ENCODE data around the gene CNST.
"Not testable (repeated sequence)": the region's sequence is repeated elsewhere in the genome, so short reads cannot be mapped to it uniquely, and the experiment has no call there.

The CNST gene

DNA sequence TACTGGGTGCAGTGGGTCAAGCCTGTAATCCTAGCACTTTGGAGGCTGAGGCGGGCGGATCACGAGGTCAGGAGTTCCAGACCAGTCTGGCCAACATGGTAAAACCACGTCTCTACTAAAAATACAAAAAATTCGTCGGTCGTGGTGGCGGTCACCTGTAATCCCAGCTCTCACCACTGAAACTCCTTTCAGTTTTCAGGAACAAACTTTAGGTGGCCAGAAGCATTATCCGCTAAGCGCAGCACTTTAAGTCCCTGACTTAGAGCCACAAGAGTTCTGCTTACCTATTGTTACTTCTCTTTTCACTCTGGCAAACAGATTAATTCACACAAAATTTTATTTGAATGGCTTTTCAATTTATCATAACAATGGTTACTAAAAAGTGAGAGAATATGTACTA is 5.4 kb upstream of the CNST start:
- not testable (repeated sequence) for DNase-seq

DNA sequence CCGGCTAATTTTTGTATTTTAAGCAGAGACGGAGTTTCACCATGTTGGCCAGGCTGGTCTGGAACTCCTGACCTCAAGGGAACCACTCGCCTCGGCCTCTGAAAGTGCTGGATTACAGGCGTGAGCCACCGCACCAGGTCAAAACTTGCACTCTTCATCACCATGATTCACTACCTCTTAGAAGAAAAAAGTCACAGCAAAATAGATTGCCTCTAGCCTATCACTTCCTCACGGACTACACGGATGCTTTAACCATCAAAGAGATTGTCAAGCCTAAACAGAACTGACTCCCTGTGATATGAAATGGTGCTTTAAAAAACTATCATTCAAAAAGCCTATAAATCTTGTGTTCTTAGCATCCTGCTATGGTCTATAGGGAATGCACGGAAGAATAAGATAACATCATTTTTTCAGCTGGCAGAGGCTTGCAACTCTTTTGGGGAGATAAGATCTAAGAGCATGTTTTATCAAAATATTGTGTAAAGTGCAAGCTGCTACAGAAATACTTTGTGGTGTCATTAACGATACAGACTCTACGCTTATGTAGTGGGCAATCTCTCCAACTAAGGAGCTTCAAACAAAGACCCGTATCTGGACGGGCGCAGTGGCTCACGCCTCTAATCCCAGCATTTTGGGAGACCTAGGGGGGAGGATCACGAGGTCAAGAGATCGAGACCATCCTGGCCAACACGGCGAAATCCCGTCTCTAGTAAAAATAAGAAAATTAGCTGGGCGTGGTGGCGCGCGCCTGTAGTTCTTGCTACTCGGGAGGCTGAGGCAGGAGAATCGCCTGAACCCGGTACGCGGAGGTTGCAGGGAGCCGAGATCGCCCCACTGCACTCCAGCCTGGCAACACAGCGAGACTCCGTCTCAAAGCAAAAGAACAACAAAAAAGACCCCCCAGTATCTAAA is 1.2 kb upstream of the CNST start:
- no peak for DNase-seq

DNA sequence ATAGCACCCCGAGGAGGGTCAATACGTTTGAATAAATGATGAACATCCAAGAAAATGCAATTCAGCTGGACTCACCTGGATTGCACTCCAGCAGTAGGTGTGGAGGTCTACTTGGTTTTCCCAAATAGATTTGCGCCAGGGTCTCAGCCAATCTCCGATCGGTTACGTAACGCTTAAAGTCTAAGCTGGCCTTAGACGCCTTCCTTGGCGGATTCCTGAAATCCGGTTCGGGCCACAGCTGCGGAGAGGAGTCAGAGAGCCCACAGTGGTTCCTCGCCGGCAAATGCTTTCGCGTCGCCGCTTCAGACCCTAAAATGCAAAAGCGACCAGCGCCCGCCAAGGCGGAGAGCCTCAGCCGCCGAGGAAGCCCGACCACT is 517 bp upstream of the CNST start:
- DNase-seq: no peak

DNA sequence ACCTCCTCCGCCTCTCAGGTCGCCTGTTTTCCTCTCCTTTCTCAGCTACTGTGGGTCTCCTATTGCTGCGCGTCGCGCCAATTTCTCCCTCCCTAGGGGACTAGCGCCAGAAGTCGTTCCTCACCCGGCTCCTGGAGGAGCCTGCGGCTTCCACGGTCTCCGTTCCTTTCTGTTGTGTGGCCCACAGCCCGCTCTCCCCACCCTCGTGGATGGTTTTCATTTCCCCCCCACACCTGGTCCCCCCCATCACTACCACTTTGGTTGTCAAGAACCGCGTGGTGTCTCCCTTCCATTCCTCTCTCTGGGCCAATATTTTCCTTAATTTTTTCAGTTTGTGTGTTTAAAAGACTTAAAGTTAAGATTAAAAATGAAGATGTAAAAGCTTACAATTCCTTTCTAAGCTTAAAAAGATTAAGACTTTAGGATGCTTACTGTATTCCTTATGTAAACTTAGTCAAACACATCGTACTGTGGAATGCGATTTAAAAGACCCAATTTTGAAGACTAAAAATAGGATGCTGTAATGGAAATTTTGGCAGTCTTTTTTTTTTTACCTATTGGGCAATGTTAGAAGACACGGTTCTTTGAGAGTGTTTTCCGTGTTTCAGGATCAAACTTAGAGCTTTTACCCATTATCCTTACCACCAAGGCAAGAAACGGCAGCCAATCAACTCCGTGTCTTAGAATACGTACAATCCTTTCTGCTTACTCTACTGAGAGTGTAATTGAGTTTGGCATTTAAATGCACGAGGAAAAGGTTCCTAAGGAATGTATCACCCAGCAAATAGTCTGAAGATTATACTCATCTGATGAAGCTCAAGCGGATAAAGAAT is 773 bp downstream of the CNST start:
- DNase-seq: no peak

DNA sequence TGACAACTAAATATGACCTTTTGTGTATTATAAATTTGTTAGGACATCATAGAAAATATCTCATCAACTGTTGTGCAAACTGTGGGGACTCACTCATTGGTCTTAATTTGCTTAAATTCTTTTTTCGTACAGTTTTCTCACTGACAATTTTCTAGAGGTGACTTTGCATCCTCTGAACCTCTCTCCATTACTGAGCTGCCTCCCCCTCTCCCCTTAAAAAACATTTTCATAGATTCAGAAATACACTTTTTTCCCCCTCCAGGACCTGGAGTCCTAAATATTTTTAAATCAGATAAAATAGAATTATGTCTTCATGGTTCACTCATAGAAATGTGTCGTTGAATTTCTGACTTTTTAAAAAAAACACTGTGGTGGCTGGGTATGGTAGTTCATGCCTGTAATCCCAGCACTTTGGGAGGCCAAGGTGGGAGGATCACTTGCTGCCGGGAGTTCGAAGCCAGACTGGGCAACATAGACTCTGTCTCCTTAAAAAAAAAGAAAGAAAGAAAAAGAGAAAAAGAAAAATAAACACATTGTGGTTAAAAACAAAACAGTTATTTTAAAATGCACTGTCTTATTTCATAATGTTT is 1.5 kb downstream of the CNST start:
- no peak for DNase-seq

DNA sequence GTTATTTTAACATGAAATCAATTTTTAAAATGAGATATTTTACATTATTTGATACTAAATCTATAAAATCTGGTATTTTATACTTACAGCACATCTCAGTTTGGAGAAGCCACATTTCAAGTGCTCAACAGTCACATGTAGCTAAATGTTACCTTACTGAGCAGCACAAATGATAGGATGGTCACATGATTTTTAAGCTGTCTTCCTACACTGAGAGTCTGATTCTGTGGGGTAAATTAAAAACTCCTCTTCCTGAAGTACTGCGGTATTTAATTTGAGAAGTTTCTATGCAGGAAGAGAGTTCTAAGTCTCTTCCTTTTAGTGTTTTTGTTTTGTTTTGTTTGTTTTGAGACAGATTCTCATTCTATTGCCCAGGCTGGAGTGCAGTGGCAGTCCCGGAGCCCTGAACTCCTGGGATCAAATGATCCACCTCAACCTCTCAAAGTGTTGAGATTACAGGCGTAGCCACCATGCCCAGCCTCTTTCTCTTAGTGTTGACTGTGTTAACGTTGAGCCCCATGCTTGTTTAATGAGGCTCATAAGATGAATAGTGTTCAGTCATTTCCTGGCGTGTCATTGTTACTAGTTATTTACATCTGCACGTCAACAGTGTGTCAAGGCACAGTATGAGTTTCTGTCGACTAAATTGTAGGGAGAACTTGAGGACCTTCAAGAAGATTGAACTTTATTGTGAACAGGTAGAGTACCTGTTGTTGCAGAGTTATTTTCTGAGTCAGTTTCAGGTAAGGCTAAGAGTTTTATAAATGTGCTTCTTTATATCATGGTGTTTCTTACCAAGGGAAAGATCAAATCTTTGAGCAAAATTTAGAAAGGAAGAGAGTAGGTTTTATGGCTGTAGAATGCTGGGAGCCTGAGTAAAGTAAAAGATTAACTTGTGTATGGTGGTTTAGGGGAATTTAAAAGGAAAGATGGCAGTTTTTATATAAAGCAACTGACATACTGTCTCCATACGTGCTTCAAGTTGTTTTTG is 3.3 kb downstream of the CNST start:
- DNase-seq: peak; percentile 58

DNA sequence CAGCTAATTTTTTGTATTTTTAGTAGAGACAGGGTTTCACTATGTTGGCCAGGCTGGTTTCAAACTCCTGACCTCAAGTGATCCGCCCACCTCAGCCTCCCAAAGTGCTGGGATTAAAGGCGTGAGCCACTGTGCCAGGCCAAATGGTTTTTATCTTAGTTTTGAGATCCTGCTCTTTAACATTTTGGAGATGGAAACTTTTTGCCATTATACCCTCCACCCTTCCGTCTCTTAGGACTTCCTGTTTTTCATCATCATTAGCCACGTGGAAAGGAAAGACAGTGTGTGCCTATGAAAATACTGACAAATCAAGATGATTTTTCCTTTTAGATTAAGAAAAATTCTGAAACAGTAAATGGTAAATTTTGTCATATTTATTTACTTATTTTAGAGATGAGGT is 5.1 kb downstream of the CNST start:
- DNase-seq: peak; percentile 33

DNA sequence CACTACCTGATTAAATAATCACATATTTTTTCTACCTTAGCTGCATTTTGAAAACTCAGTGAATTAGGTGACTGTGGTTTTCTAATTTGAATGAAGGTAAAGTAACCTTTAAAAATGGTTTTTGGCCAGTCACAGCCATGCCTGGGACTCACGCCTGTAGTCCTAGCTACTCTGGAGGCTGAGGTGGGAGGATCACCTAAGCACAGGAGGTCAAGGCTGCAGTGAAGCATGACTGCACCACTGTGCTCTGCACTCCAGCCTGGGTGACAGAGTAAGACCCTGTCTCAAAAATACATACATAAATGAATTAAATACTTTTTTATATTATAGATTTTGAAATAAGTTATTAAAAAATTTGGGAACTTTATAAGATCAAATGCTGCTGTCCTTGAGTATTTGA is 5.7 kb downstream of the CNST start:
- no peak for DNase-seq

DNA sequence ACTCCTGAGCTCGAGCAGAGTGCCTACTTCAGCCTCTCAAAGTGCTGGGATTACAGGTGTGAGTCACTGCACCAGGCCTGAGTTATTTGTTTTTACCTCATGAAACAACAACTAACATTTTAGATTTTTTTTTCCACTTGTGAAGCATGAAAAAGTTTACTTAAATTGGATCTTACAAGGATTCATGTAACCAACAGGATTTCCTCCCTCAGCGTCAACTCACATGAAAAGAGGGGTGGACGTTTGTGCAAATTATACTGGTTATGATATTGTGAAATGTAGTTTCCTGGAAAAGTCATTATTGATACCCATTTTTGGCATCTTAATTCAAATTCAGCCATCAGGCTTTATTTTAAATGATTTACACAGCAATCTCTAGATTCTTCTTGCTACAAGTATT is 6.5 kb downstream of the CNST start:
- no peak for DNase-seq

DNA sequence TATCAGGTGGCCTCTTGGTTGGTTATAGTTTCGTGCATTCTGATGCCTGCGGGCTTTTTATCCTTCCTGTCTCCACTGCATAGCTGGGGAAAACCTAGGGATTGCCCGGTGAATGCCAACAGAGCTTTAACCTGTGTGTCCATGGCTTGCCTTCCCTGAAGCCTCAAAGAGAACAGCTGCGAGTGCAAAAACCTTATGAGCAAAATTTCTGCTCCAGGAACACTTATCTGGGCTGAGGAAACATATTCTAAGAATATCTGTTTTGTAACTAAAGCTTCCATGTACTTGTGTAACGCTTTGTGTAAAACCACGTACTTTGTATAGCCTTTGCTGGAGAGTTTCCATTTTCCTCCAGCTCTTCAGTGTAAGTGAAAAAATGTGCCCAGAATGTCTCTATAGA is 7.2 kb downstream of the CNST start:
- DNase-seq: no peak

DNA sequence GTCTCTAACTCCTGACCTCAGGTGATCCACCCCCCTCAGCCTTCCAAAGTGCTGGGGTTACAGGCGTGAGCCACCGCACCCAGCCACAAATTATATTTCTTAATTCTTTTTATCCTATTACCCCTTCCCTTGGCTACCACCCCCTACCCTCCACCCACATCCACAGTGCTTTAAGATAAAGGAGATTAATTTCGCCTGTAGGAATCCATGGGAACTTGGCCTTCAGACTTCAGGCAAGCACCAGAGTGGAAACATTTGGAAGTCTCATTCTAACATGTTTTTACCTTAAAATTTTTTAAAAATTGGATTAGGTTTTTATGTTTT is 10.4 kb downstream of the CNST start:
- DNase-seq: no peak

DNA sequence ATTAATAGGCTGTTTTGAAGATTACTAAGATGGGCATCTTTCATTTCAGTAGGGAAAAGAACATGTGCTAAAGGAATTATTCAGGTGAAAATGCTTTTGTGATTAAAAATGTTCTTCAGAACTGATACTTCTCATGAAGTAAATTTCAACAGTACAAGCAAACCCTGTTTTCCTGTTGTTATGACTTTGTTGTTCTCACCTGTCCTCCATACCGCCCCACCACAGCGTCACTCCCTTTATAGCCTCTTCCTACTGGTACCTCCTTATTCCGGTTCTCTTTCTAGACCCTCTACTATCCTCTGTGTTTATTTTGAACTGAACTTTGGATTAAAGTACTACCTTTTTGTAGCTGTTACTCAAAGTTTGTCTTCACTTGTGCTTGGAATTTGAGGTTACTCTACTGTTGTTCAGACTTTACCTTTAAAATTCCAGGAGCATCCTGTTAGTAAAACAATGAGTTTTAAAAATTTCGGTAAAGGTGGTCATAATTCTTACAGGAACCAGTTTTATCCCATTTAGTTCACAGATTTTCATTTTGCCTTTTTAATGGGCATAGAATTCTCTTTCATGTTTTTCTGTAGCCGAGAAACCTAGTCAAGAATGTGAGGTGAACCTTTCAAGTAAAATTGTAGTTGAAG is 10.9 kb downstream of the CNST start:
- DNase-seq: peak; percentile 22

DNA sequence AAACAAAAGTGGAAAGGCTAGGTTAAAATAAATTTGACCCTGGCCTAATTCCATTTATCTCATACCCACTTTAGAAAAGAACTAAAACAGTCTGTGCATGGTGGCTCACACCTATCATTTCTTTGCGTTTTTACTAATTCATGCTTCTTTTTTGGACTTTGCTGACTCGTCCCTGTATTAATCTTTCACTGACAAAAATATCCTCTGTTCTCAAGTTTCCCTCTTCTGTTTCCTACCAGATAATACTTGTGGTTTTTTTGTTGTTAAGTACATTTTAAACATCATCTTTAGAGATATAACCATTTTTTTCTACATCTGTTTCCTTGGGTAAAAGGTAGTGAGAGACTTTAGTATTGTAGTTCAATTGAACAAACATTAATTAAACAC is 11.5 kb downstream of the CNST start:
- DNase-seq: no peak

DNA sequence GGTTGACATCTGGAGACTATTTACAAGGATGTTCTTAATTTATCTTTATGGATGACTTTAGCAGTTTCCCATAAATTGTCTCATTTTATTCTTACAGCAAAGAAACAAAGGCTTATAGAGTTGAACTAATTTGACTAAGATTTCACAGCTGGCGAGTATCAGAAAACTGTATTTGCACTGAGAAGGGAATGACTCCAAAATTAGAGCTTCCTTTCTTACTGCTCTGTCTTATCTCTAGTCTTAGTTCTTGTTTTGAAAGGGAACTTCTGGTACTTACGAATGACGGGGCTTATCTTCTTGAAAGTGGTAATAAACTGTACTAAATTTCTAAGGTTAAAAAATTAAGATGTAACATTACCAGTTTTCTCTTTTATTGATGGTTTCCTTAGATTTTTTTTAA is 13.6 kb downstream of the CNST start:
- DNase-seq: no peak

DNA sequence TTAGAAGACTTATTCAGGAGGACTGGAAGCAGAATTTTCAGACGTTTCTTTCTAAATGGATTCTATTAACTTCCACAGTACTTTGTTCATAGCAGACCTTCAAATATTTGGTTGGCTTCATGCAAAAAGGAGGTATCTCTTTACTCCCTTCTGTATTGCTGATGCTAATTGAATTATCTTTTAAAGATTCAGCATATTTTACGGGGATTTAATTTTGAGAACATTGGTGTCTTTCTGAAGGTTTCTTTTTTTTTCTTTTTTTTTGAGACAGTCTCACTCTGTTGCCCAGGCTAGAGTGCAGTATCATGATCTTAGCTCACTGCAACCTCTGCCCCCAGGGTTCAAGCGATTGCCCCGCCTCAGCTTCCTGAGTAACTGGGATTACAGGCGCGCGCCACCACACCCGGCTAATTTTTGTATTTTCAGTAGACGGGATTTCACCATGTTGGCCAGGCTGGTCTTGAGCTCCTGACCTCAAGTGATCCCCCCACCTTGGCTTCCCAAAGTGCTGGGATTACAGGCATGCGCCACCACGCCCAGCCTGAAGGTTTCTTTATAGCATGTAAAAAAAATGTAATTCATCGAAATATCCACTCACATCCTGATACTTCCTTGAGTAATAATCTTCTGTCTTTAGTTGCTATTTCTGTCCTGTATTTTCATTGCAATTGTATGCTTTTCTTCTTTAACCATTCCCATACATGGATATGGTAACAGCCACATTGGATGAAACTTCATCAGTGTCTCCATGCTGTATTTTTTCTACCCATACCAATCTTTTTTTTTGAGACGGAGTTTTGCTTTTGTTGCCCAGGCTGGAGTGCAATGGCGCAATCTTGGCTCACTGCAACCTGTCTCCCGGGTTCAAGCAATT is 14.5 kb downstream of the CNST start:
- no peak for DNase-seq

DNA sequence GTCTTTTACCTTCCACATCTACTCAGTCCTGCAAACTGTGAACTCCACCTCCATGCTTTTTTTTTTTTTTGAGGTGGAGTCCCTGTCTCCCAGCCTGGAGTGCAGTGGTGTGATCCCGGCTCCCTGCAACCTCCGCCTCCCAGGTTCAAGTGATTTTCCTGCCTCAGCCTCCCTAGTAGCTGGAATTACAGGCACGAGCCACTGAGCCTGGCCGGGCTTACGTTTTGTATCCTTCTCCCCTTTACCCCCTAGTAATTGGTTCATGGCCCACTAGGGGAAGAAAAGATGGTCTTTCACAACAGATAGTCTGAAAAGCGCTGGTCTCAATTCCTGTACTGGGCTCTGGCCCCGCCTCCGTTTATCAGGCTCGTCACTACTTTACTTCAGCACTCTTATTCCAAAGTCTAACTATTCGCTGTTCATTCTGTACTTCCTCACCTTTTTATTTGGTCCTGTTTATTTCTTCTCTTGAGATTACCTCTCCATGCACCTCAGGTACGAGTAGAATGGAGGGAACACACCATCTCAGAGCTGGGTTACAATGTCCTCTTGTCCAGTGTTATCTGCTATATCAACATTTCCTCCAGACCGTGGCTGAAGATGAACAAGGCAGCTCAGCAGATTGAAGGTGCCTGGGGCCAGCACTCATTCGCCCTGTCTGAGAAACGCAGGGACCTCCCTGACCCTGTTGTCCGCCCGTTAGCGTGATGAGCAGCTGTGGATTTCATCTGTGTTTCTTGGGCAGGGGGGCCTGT is 16.2 kb downstream of the CNST start:
- no peak for DNase-seq

DNA sequence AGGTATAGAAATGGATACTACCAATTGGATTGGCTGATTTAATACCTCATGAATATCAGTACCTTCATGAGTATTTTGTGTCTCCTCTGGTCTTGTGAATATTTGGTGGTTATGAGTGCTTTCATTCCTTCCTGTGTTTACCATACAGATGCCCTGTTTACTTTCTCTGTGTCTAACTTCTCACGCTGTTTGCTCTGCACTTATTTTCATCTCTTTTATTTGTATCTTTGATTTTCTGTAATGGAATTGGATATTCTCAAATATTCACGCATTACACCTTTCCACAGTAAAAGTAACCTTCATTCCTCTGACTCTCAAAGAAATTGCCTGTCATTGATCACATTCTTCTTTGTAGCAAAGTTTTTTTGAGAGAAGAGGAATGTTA is 16.8 kb downstream of the CNST start:
- DNase-seq: no peak

DNA sequence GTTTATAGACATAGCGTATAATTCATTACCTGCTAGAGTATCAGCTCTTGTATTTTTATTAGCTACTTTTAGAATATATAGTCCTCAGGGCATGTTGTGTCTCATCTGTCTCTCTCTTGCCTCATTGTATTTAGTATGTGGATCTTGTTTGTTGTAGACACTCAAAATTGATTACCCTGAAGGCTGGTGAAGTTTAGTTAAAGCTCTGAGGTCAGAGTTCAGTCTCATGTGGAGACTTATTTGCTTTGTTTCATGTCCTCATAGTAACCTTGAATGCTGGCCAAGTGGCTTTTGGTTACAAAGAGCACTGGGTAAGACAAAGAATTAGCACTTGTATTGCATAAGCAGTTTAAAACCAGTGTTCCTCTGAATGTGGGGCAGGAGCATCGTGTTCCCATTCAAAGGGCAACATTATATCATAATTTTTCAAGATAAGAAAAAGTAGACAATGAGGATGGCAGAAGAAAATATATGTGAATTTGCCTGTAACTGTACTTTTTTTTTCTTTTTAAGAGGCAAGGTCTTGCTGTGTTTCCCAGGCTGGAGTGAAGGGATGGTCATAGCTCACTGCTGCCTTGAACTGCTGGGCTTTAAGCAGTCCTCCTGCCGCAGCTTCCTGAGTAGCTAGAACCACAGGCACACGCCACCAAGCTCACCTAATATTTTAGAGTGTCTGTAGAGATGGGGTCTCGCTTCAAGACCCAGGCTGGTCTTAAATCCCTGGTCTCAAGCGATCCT is 17.4 kb downstream of the CNST start:
- no peak for DNase-seq

DNA sequence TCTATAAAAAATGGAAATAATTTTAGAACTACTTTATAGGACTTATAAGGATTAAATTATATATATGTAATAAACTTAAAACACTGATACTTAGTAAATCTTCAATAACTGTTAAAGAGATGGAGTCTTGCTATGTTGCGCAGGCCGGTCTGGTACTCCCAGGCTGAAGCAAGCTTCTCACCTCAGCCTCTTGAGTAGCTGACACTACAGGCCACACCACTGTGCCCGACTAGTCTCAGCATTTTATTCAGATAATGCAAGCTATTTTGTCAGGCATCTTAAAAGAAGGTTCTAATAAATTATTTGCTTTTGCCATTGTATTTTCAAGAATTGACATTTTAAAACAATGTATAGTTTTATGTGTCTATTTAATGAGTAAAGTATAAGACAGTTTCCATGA is 20.8 kb downstream of the CNST start:
- DNase-seq: no peak

DNA sequence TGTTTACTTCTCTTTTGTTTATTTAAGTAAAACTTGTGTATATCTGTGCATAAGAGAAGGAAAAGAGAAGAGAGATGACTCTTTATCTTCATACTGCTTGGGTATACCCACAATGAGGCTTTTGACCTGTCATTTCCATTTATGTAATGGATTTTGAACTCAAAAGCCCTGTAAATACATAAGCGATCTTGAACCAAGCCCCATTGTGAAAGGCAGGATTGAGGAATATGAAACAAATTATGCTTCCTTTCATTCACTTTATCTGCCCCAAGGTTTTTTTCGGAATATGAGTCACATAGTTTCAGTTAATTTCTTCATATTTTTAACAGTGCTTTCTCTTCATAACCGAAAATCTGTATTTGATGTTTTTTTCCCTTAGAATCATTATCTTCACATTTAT is 21.4 kb downstream of the CNST start:
- no peak for DNase-seq

Data from CD4-positive, alpha-beta T cell treated with Interleukin-12 subunit alpha and Interleukin-12 subunit beta, for 1 hour (primary cell).